AG10803 (cell line): Measurements from ENCODE around the gene RASA3.

Source experiments
- DNase-seq: peaks from one replicate; pipeline ENCODE4 v3.0.0; 2010; ENCODE audit warnings: low read depth
- H3K4me3 ChIP-seq: 2 replicates; pipeline ENCODE4 v1.5.1; 2011; ENCODE audit warnings: mild to moderate bottlenecking, low read length, control low read depth
- CTCF ChIP-seq: conservative IDR thresholded peaks from 2 replicates; pipeline ENCODE4 v1.5.1; 2011; ENCODE audit warnings: mild to moderate bottlenecking, low read length, control low read depth, inconsistent platforms

RASA3 gene

DNA sequence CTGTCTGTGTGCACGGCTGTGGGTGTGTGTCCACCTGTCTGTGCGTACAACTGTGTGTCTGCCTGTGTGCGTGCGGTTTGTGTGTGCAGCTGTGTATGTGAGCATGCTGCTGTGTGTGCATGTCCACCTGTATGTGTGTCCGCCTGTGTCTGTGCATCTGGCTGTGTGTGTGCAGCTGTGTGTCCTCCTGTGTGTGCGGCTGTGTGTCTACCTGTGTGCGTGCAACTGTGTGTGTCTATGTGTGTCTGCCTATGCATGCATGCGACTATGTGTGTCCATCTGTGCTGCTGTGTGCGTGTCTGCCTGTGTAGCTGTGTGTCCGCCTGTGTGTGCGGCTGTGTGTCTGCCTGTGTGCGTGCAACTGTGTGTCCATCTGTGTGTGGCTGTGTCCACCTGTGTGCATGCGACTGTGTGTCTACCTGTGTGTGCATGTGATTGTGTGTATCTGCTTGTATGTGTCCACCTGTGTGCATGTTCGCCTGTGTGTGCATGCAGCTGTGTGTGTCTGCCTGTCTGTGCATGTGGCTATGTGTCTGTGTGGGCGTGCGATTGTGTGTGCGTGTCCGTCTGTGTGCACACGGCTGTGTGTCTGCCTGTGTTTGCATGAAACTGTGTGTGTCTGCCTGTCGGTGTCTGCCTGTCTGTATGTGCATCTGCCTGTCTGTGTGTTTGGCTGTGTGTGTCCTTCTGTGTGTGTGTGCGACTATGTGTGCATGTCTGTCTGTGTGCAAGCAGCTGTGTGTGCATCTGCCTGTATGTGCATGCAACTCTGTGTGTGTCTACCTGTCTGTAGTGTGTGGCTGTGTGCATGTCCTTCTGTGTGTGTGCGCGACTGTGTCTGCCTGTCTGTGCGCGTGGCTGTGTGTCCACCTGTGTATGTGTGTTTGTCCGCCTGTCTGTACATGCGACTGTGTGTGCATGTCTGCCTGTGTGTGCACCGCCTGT lies 101.5 kb downstream of the RASA3 start:
- no peak for TF ChIP-seq CTCF
- no peak for DNase-seq
- H3K4me3 ChIP-seq, result no peak overlapping the region

- DNase-seq, result no peak
- no peak for TF ChIP-seq CTCF
These were observed 102.4 kb downstream of the RASA3 start for GRCh38 chr13:114029866-114030625.

DNA sequence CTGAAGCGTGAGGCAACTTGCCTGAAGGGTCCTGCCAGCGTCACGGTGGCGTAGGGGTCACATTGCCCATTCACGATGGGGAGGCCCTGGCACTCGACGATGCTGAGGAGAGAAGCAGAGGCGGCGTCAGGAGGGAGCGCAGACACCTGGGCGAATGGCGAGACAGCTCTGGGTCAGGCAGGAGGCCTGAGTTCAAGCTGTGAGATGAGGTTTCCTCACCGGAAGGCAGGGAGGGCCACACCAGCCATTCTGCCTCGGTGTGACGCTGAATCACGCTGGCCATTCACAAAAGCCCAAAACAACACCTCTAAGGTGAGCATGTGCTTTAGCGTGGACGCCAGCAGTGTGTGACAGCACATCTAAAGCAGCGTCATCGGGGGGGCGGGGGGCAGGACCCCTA lies 104.6 kb downstream of the RASA3 start:
- TF ChIP-seq CTCF, result no peak
- H3K4me3 ChIP-seq, result no peak overlapping the region
- no peak for DNase-seq

More at GRCh38 chr13:114029866-114030625, 102.4 kb downstream of the RASA3 start:
- H3K4me3 ChIP-seq, result no peak overlapping the region

GRCh38 chr13:114027046-114027715 lies 105.2 kb downstream of the RASA3 start:
- 0 out of 2 replicates have a peak overlapping the region, but pooled peaks have one; percentile 2 for H3K4me3 ChIP-seq
- DNase-seq, result peak; percentile 53
- TF ChIP-seq CTCF, result no peak

- no peak for DNase-seq
- TF ChIP-seq CTCF, result no peak
- no peak overlapping the region for H3K4me3 ChIP-seq
These were observed 105.9 kb downstream of the RASA3 start for GRCh38 chr13:114026481-114026880.

- no peak overlapping the region for H3K4me3 ChIP-seq
- peak; percentile 75 for DNase-seq
- TF ChIP-seq CTCF, result peak; percentile 27
These were observed 106.5 kb downstream of the RASA3 start for GRCh38 chr13:114025714-114026431.
